Measurements from ENCODE around the gene FGD2. TPM values are rescaled to one million over a fixed set of nuclear protein-coding genes. Genes with fewer than 3 reads are reported as not detected.

FGD2 gene, protein sequence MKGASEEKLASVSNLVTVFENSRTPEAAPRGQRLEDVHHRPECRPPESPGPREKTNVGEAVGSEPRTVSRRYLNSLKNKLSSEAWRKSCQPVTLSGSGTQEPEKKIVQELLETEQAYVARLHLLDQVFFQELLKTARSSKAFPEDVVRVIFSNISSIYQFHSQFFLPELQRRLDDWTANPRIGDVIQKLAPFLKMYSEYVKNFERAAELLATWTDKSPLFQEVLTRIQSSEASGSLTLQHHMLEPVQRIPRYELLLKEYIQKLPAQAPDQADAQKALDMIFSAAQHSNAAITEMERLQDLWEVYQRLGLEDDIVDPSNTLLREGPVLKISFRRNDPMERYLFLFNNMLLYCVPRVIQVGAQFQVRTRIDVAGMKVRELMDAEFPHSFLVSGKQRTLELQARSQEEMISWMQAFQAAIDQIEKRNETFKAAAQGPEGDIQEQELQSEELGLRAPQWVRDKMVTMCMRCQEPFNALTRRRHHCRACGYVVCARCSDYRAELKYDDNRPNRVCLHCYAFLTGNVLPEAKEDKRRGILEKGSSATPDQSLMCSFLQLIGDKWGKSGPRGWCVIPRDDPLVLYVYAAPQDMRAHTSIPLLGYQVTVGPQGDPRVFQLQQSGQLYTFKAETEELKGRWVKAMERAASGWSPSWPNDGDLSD
- total RNA-seq = not detected in 2 replicates

DNA sequence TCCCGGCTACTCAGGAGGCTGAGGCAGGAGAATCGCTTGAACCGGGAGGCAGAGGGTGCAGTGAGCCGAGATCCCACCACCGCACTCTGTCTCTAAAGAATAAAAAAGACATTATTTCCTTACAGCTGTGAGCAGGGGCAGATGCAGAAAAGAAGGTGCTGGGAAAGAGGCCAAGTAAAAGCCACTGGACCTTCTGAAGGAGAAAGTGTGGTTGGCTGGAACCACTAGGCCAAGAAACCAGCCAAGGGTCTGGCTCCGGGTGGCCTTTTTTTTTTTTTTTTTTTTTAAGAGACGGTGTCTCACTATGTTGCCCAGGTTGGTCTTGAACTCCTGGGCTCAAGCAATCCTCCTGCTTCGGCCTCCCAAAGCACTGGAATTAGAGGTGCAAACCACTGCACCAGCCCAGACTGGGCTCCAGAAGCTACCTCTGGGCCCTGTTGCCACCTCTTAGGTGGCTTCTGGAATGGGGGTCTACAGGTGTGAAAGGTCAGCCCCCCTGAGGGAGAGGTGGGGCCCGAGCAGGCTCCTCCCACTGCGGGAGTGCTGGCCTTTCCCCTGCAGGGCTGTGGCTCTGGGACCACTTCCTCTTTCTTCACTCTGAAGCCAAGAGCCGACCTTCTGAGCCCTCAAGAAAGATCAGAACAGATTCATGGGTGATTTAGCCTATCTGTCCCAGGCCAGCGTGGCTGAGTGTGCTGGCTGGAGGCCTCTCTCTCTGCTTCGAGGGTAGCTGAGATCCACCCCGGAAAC is at the start of gene FGD2:
TSS of gene FGD2 (plus strand) at position 595 of the 750 bp plus-strand sequence. CDS start 163 bp downstream, outside the sequence.

DNA sequence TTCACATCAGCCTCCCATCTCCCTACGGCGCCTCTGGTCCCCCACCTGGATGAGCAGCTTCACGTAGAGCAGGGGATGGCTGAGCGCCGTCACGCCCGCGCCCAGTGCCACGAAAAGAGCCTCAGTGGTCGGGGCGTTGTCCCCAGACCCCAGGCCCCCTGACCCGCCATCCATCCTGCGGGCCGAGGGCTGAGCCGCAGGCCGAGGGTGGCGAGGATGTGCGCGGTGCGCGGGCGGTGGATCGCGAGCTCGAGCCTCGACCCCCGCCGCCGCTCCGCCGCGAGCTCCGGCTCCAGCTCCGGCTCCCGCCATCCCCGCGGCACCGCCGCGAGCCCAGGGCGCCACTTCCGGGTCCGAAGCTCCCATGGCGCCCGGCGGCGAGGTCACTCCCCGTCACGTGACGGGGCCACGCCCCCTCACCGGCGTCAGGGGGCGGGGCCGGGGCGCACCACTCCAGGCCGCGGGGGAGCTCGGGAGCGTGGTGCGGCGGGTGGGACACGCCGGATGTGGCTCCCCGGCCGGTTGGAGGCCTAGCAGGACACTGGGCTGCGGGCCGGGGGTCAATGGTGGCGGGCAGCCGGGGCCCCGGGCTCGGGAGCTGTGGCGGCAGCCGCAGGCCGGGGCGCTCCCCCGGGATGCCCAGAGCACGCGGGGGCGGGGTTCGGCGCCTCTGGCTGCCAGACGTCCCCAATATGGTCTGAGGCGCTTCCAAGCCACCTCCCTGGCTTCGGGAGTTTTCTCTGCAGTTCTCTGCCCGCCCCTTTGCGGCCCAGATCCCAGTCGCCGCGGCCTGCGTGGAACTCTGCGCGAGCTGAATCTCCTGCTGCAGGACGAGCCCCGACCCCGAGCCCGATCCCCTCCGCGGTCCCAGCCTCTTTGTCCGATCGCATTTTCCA is 19.4 kb upstream of the FGD2 start, which contains the start of gene MTCH1:
TSS of gene MTCH1 (minus strand) at position 389 of the 896 bp plus-strand sequence. CDS start at position 366, 23 bp downstream.

Other genes starting within 250 kb of the FGD2 start
- gene CPNE5, start 166.2 kb upstream of the FGD2 start, total RNA-seq = under 0.01 and 0.11 TPM in 2 replicates
- gene PPIL1, start 130.9 kb upstream of the FGD2 start, total RNA-seq = 27.4 and 34.7 TPM in 2 replicates
- 37.5 and 47.1 TPM in 2 replicates for gene C6orf89, start 119.7 kb upstream of the FGD2 start, total RNA-seq
- 0.11 and 0.75 TPM in 2 replicates for gene PI16, start 50.9 kb upstream of the FGD2 start, total RNA-seq
- gene MTCH1, start 19.5 kb upstream of the FGD2 start, total RNA-seq = 238 and 316 TPM in 2 replicates
- 13.2 and 27.2 TPM in 2 replicates for gene PIM1, start 164.5 kb downstream of the FGD2 start, total RNA-seq